GM12892 (cell line): ENCODE data around the gene NEGR1.

ENCODE experiments used
- POLR2A ChIP-seq: IDR thresholded peaks from 2 replicates; pipeline ENCODE4 v1.6.1; 2011; ENCODE audit warnings: low read depth, low read length, control low read depth
- POLR2AphosphoS5 ChIP-seq: IDR thresholded peaks from 2 replicates; pipeline ENCODE4 v1.6.1; 2011; ENCODE audit warnings: low read depth, low read length, control low read depth
- TAF1 ChIP-seq: IDR thresholded peaks from 2 replicates; pipeline ENCODE4 v1.6.1; 2011; ENCODE audit warnings: low read depth, mild to moderate bottlenecking, control low read depth, low read length, borderline replicate concordance

DNA sequence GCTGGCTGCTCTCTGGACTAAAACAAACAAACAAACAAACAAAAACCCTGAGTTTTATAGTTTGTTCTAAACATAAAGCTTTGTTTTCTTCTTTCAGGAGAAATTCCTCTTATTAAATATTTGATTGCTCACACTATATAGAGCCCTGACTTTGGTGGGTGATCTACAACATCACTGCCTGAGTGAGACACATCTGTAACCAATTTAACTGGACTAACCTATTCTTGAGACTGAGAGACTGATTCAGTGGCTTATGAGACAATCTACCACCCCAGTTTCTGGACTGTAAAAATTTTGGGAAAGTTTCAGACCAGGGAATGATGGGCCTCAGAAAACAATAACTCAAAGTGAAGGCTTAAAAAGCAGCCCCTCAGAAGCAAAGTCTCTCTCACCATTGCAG lies 537.0 kb downstream of the NEGR1 start:
- TF ChIP-seq POLR2AphosphoS5 (no peak), POLR2A (no peak), TAF1 (no peak)
